H9 (cell line): ENCODE data around the gene ERBIN. TPM values are rescaled to one million over a fixed set of nuclear protein-coding genes. Genes with fewer than 3 reads are reported as not detected.

Experiments
- DNase-seq: peaks from one replicate; pipeline ENCODE4 v3.0.0-alpha.2; 2017
- H2AFZ ChIP-seq: one replicate; pipeline ENCODE4 v1.6.1; 2013; ENCODE audit warnings: mild to moderate bottlenecking, low read length, control low read depth, moderate library complexity
- H2AK5ac ChIP-seq: 2 replicates; pipeline ENCODE4 v1.6.1; 2013; ENCODE audit warnings: low read length, control low read depth, mixed read lengths; ENCODE audit not compliant: insufficient read length
- H2BK120ac ChIP-seq: one replicate; pipeline ENCODE4 v1.6.1; 2013; ENCODE audit warnings: low read depth, mild to moderate bottlenecking, low read length, control low read depth, inconsistent platforms; ENCODE audit not compliant: poor library complexity, severe bottlenecking
- H2BK12ac ChIP-seq: 2 replicates; pipeline ENCODE4 v1.6.1; 2013; ENCODE audit warnings: low read length, control low read depth, mixed read lengths, low read depth; ENCODE audit not compliant: insufficient read length
- H2BK15ac ChIP-seq: 2 replicates; pipeline ENCODE4 v1.6.1; 2013; ENCODE audit warnings: low read depth, low read length, control low read depth
- H2BK20ac ChIP-seq: one replicate; pipeline ENCODE4 v1.6.1; 2013; ENCODE audit warnings: low read depth, mild to moderate bottlenecking, low read length, control low read depth, inconsistent platforms; ENCODE audit not compliant: poor library complexity, severe bottlenecking
- H2BK5ac ChIP-seq: 2 replicates; pipeline ENCODE4 v1.6.1; 2013; ENCODE audit warnings: low read length, control low read depth, mixed read lengths; ENCODE audit not compliant: insufficient read length
- H3K14ac ChIP-seq: 2 replicates; pipeline ENCODE4 v1.6.1; 2013; ENCODE audit warnings: low read length, control low read depth; ENCODE audit not compliant: insufficient read depth
- H3K18ac ChIP-seq: 2 replicates; pipeline ENCODE4 v1.6.1; 2013; ENCODE audit warnings: low read depth, mild to moderate bottlenecking, mixed read lengths, low read length, control low read depth; ENCODE audit not compliant: insufficient read length
- H3K23ac ChIP-seq: 2 replicates; pipeline ENCODE4 v1.6.1; 2013; ENCODE audit warnings: low read length, control low read depth, mixed read lengths, low read depth; ENCODE audit not compliant: insufficient read length
- H3K23me2 ChIP-seq: 2 replicates; pipeline ENCODE4 v1.6.1; 2013; ENCODE audit warnings: low read depth, mild to moderate bottlenecking, mixed read lengths, low read length, control low read depth; ENCODE audit not compliant: insufficient read length, poor library complexity, severe bottlenecking
- H3K27ac ChIP-seq: 2 replicates; pipeline ENCODE4 v1.5.1; 2013; ENCODE audit warnings: low read length, control low read depth, mixed read lengths, low read depth; ENCODE audit not compliant: insufficient read length
- H3K27me3 ChIP-seq: 2 replicates; pipeline ENCODE4 v1.6.1; 2013; ENCODE audit warnings: low read length, control low read depth, inconsistent platforms; ENCODE audit not compliant: insufficient read depth
- H3K4ac ChIP-seq: 2 replicates; pipeline ENCODE4 v1.6.1; 2013; ENCODE audit warnings: low read depth, mild to moderate bottlenecking, control low read depth, inconsistent platforms, low read length, moderate library complexity
- H3K4me1 ChIP-seq: 2 replicates; pipeline ENCODE4 v1.6.1; 2013; ENCODE audit warnings: low read length, control low read depth, inconsistent platforms; ENCODE audit not compliant: insufficient read depth
- H3K4me2 ChIP-seq: 2 replicates; pipeline ENCODE4 v1.6.1; 2013; ENCODE audit warnings: low read length, control low read depth, mixed read lengths; ENCODE audit not compliant: insufficient read length, insufficient read depth
- H3K56ac ChIP-seq: 2 replicates; pipeline ENCODE4 v1.6.1; 2013; ENCODE audit warnings: low read depth, mild to moderate bottlenecking, mixed read lengths, low read length, control low read depth; ENCODE audit not compliant: insufficient read length
- H3K79me1 ChIP-seq: 2 replicates; pipeline ENCODE4 v1.6.1; 2013; ENCODE audit warnings: low read depth, mild to moderate bottlenecking, moderate library complexity, low read length, control low read depth, inconsistent platforms; ENCODE audit not compliant: insufficient read depth, poor library complexity, severe bottlenecking
- H3K79me2 ChIP-seq: 2 replicates; pipeline ENCODE4 v1.6.1; 2013; ENCODE audit warnings: low read length, control low read depth, inconsistent platforms; ENCODE audit not compliant: insufficient read depth
- H3K9ac ChIP-seq: 2 replicates; pipeline ENCODE4 v1.6.1; 2013; ENCODE audit warnings: low read length, control low read depth, mixed read lengths; ENCODE audit not compliant: insufficient read length; ENCODE audit errors: extremely low read depth
- H3K9me3 ChIP-seq: one replicate; pipeline ENCODE4 v1.6.1; 2013; ENCODE audit warnings: low read depth, low read length, inconsistent platforms; ENCODE audit not compliant: control insufficient read depth
- H3T11ph ChIP-seq: one replicate; pipeline ENCODE4 v1.6.1; 2013; ENCODE audit warnings: mild to moderate bottlenecking, low read length, control low read depth, inconsistent platforms
- H4K20me1 ChIP-seq: one replicate; pipeline ENCODE4 v1.6.1; 2013; ENCODE audit not compliant: control insufficient read depth, insufficient read length, insufficient read depth
- H4K5ac ChIP-seq: 2 replicates; pipeline ENCODE4 v1.6.1; 2013; ENCODE audit warnings: low read depth, mild to moderate bottlenecking, mixed read lengths, low read length, control low read depth; ENCODE audit not compliant: insufficient read length
- H4K8ac ChIP-seq: replicated peaks from 2 replicates; pipeline ENCODE4 v1.6.1; 2013; ENCODE audit warnings: low read length, control low read depth, mixed read lengths, low read depth; ENCODE audit not compliant: insufficient read length
- H4K91ac ChIP-seq: 2 replicates; pipeline ENCODE4 v1.6.1; 2013; ENCODE audit warnings: low read depth, mild to moderate bottlenecking, moderate library complexity, mixed read lengths, low read length, control low read depth; ENCODE audit not compliant: insufficient read length
- H3K27ac Mint-ChIP-seq, 3 experiments: 2 replicates in 2 of 3; 3 replicates in 1 of 3; pipeline ENCODE4 v1.8.0; 2020 to 2021; ENCODE audit warnings: mixed read lengths in 3 of 3, mild to moderate bottlenecking in 1 of 3, moderate library complexity in 1 of 3
- H3K27me3 Mint-ChIP-seq: 2 replicates; pipeline ENCODE4 v1.8.0; 2021; ENCODE audit warnings: low read depth, mild to moderate bottlenecking, moderate library complexity, mixed read lengths
- H3K36me3 Mint-ChIP-seq, 3 experiments: 2 replicates in 2 of 3; 3 replicates in 1 of 3; pipeline ENCODE4 v1.8.0; 2020 to 2021; ENCODE audit warnings: low read depth in 3 of 3, mixed read lengths in 3 of 3; ENCODE audit not compliant: insufficient read depth in 1 of 3
- H3K4me1 Mint-ChIP-seq, 2 experiments: 2 replicates each; pipeline ENCODE4 v1.8.0; 2020; ENCODE audit warnings: mixed read lengths in 2 of 2
- H3K4me3 Mint-ChIP-seq, 2 experiments: 2 replicates in 1 of 2; 3 replicates in 1 of 2; pipeline ENCODE4 v1.8.0; 2020 to 2021; ENCODE audit warnings: mild to moderate bottlenecking in 2 of 2, mixed read lengths in 2 of 2, moderate library complexity in 1 of 2
- H3K9me3 Mint-ChIP-seq, 2 experiments: 2 replicates in 1 of 2; 3 replicates in 1 of 2; pipeline ENCODE4 v1.8.0; 2020; ENCODE audit warnings: mild to moderate bottlenecking in 2 of 2, mixed read lengths in 2 of 2, moderate library complexity in 1 of 2
- CTCF ChIP-seq: fragments of 200-600 bp; sonication (generic); conservative IDR thresholded peaks from 3 replicates; pipeline ENCODE4 v1.8.0; 2021; ENCODE audit warnings: antibody characterized with exemption, mild to moderate bottlenecking
- total RNA-seq: library from RNA; stranded (reverse); gene quantifications from 2 replicates; pipeline ENCODE4 v1.2.1, GENCODE V29; 2021

ERBIN gene
- total RNA-seq, 1 experiment from 2014 or later, result 42.9 TPM

- H3K4me2 ChIP-seq, result no peak overlapping the region
- no peak overlapping the region for H3K27ac ChIP-seq
- no peaks in the 10 kb centered on the region for H3K27me3 Mint-ChIP-seq
- H3K56ac ChIP-seq, result no peak overlapping the region
- no peaks in the 10 kb centered on the region for H3K23me2 ChIP-seq
- H2BK120ac ChIP-seq, result no peak overlapping the region
- H3K79me1 ChIP-seq, result peaks cover 3% of the 10 kb centered on the region
- H4K8ac ChIP-seq, result no peak overlapping the region
- no peak overlapping the region for H4K5ac ChIP-seq
- DNase-seq, result no peak
- H2AFZ ChIP-seq, result no peak overlapping the region
- no peaks in the 10 kb centered on the region for H4K20me1 ChIP-seq
- H3K36me3 Mint-ChIP-seq, result peaks cover 28 to 43% (median 32%) of the 10 kb centered on the region in 3 experiments
- H3K4me3 Mint-ChIP-seq, result no peak overlapping the region
- no peak overlapping the region for H3K14ac ChIP-seq
- H3K9me3 Mint-ChIP-seq, result peaks cover 17 to 18% of the 10 kb centered on the region in 2 experiments; a peak in 4 of 5 replicates
- no peak overlapping the region for H3K9ac ChIP-seq
- H3K18ac ChIP-seq, result no peak overlapping the region
- peaks cover 3 to 5% of the 10 kb centered on the region in 2 experiments; a peak in 2 of 4 replicates for H3K4me1 Mint-ChIP-seq
- H3K4ac ChIP-seq, result no peak overlapping the region
- no peaks in the 10 kb centered on the region for H3K27me3 ChIP-seq
- no peak overlapping the region for H2BK20ac ChIP-seq
- H3T11ph ChIP-seq, result no peak overlapping the region
- no peak overlapping the region for H2BK12ac ChIP-seq
- no peak for TF ChIP-seq CTCF
- peaks cover 13% of the 10 kb centered on the region; the same call in 1 of the 2 replicates for H3K79me2 ChIP-seq
- H3K9me3 ChIP-seq, result no peaks in the 10 kb centered on the region
- H3K23ac ChIP-seq, result no peak overlapping the region
- H3K27ac Mint-ChIP-seq, result no peak overlapping the region
- no peaks in the 10 kb centered on the region for H3K4me1 ChIP-seq
- H4K91ac ChIP-seq, result no peak overlapping the region
- no peak overlapping the region for H2AK5ac ChIP-seq
- H2BK5ac ChIP-seq, result no peak overlapping the region
- H2BK15ac ChIP-seq, result no peak overlapping the region
Measured at GRCh38 chr5:65961633-65962032, 35.3 kb downstream of the ERBIN start.
